Spleen (tissue), 11 donors: ENCODE measurements around the gene CCDC170. TPM values are rescaled to one million over a fixed set of nuclear protein-coding genes. Genes with fewer than 3 reads are reported as not detected.

Source experiments
- DNase-seq: peaks from one replicate; pipeline ENCODE4 v3.0.0-alpha.2; 2020
- H3K27ac ChIP-seq, 8 donors: fragments of 200-600 bp; sonication (generic) in 7 of 8; 1 replicate in 4 of 8; 2 replicates in 4 of 8; pipeline versions ENCODE4 v1.5.0 to v1.8.0; 2016 to 2021; ENCODE audit warnings: inconsistent platforms in 4 of 8, mild to moderate bottlenecking in 4 of 8, moderate library complexity in 1 of 8
- H3K27me3 ChIP-seq, 7 donors: fragments of 200-600 bp; sonication (generic) in 6 of 7; replicated peaks in 1 of 7; 1 replicate in 4 of 7; 2 replicates in 3 of 7; pipeline versions ENCODE4 v1.5.0 to v1.8.0; 2016 to 2021; ENCODE audit warnings: inconsistent platforms in 3 of 7, mild to moderate bottlenecking in 1 of 7
- H3K36me3 ChIP-seq, 6 donors: fragments of 200-600 bp; sonication (generic) in 5 of 6; 1 replicate in 4 of 6; 2 replicates in 2 of 6; pipeline versions ENCODE4 v1.5.0 to v1.8.0; 2016 to 2021; ENCODE audit warnings: inconsistent platforms in 2 of 6
- H3K4me1 ChIP-seq, 6 donors: fragments of 200-600 bp; sonication (generic) in 5 of 6; 1 replicate in 3 of 6; 2 replicates in 3 of 6; pipeline versions ENCODE4 v1.5.0 to v1.8.0; 2016 to 2021; ENCODE audit warnings: inconsistent platforms in 3 of 6
- H3K4me3 ChIP-seq, 8 donors: fragments of 200-600 bp; sonication (generic) in 7 of 8; 1 replicate in 4 of 8; 2 replicates in 4 of 8; pipeline versions ENCODE4 v1.5.0 to v1.8.0; 2016 to 2021; ENCODE audit warnings: inconsistent platforms in 4 of 8, mild to moderate bottlenecking in 4 of 8, moderate library complexity in 2 of 8
- H3K9me3 ChIP-seq, 8 donors: fragments of 200-600 bp; sonication (generic) in 7 of 8; 1 replicate in 4 of 8; 2 replicates in 4 of 8; pipeline versions ENCODE4 v1.5.0 to v1.8.0; 2016 to 2021; ENCODE audit warnings: inconsistent platforms in 4 of 8
- CTCF ChIP-seq, 11 experiments: fragments of 200-600 bp in 7 of 11; fragments of 450-650 bp in 4 of 11; sonication (generic) in 4 of 11; IDR thresholded peaks in 8 of 11; conservative IDR thresholded peaks in 3 of 11; 1 replicate in 7 of 11; 2 replicates in 4 of 11; pipeline versions ENCODE4 v1.4.0 to v1.8.0; 2016 to 2021; ENCODE audit warnings: antibody characterized with exemption in 11 of 11, inconsistent platforms in 4 of 11, mild to moderate bottlenecking in 1 of 11
- POLR2A ChIP-seq, 3 donors: fragments of 450-650 bp; IDR thresholded peaks; one replicate each; pipeline ENCODE4 v1.5.1; 2017; ENCODE audit warnings: antibody characterized with exemption in 3 of 3, mild to moderate bottlenecking in 1 of 3
- POLR2AphosphoS5 ChIP-seq, 3 donors: sonication (generic); formaldehyde crosslinking; IDR thresholded peaks; one replicate each; pipeline ENCODE4 v1.5.1; 2017; ENCODE audit warnings: antibody characterized with exemption in 3 of 3
- WGBS, 5 donors: extraction: QIAGEN DNeasy Blood & Tissue Kit in 3 of 5; methylation state at CpG; one replicate each; pipeline versions ENCODE4 v1.1.5 to v1.1.7; 2013 to 2018; 5-methylcytosine and 5-hydroxymethylcytosine counted together
- intact Hi-C: fragments of 100-400 bp; cut with DNase I; formaldehyde crosslinking; loops from one replicate; pipeline ENCODE4 v1.15.0; 2023; ENCODE audit warnings: low total_unique reads
- polyA plus RNA-seq, 3 donors: library from polyadenylated mRNA; stranded (reverse); fragments of 200-250 nt; gene quantifications; one replicate each; pipeline ENCODE4 v1.2.1, GENCODE V29; 2013
- total RNA-seq, 7 donors: library from RNA; depleted of rRNA in 3 of 7; stranded (reverse); fragments of >200 nt in 3 of 7; fragmentation: NEBNext Ultra II Directional in 4 of 7; extraction: Animal tissue kit (Norgen Biotek cat#: 25700) in 4 of 7; gene quantifications; one replicate each; pipeline versions ENCODE4 v1.1.0 to v1.2.1, GENCODE V29; 2016 to 2021
- donor health status: healthy with polysubstance abuse.
- donor health status: DM: no; HTN: no; CAD: no; lungs with moderate emphysema.
- donor health status: DM: no; HTN: no; CAD: no.
- donor health status: Bipolar disorder and iron deficiency.
- donor health status: healthy.
- donor health status: DM: no; HTN: no; CAD: no.
- donor health status: DM: yes; HTN: yes; CAD: no.

The CCDC170 gene
- total and polyA plus RNA-seq, 10 donors: 0.49 to 4.3 (median 2.2) TPM

- H3K27ac ChIP-seq: no peak overlapping the region
- TF ChIP-seq POLR2A (IDR thresholded peaks at IDR 0.05) (no peak), CTCF (IDR thresholded peaks at IDR 0.05 in 8 of 11, conservative IDR thresholded peaks at IDR 0.05 in 3 of 11) (no peak), POLR2AphosphoS5 (IDR thresholded peaks at IDR 0.05) (no peak)
- no peak for DNase-seq
- H3K4me1 ChIP-seq: peaks cover 0 to 25% (median under 1%) of the 10 kb centered on the region in 6 donors
- 93 to 97% (median 95%) methylated on average over 4 of the region's 4 CpGs for WGBS, 5 donors
- H3K9me3 ChIP-seq: no peaks in the 10 kb centered on the region
- H3K27me3 ChIP-seq: no peaks in the 10 kb centered on the region
- intact Hi-C loops: no loop called here
- no peak overlapping the region for H3K4me3 ChIP-seq
- H3K36me3 ChIP-seq: peaks cover 0 to 92% (median 32%) of the 10 kb centered on the region in 6 donors
Measured at GRCh38 chr6:151461673-151462072, 32.1 kb upstream of the CCDC170 start.

- intact Hi-C loops: loop anchor here (5.0 kb wide), 1 partner anchor 62 kb away; no protein-coding TSS in a partner anchor
- H3K4me1 ChIP-seq: peaks cover 0 to 19% (median 0%) of the 10 kb centered on the region in 6 donors
- no peak for DNase-seq
- H3K27me3 ChIP-seq: no peaks in the 10 kb centered on the region
- no peak for TF ChIP-seq POLR2A (IDR thresholded peaks at IDR 0.05)
- no peak for TF ChIP-seq CTCF (IDR thresholded peaks at IDR 0.05 in 8 of 11, conservative IDR thresholded peaks at IDR 0.05 in 3 of 11)
- no peak for TF ChIP-seq POLR2AphosphoS5 (IDR thresholded peaks at IDR 0.05)
- peaks cover 0 to 93% (median 18%) of the 10 kb centered on the region in 6 donors for H3K36me3 ChIP-seq
- no peak overlapping the region for H3K4me3 ChIP-seq
- H3K9me3 ChIP-seq: no peaks in the 10 kb centered on the region
- no peak overlapping the region for H3K27ac ChIP-seq
Measured at GRCh38 chr6:151464702-151465101, 29.1 kb upstream of the CCDC170 start.

- TF ChIP-seq POLR2A (IDR thresholded peaks at IDR 0.05): no peak
- TF ChIP-seq CTCF (IDR thresholded peaks at IDR 0.05 in 8 of 11, conservative IDR thresholded peaks at IDR 0.05 in 3 of 11): peak; percentile 36 to 81 (median 63)
- TF ChIP-seq POLR2AphosphoS5 (IDR thresholded peaks at IDR 0.05): no peak
- WGBS, 5 donors: 36 to 40% (median 38%) methylated on average over 16 of the region's 16 CpGs
- no peaks in the 10 kb centered on the region for H3K36me3 ChIP-seq
- H3K27ac ChIP-seq: no peak overlapping the region
- H3K27me3 ChIP-seq: no peaks in the 10 kb centered on the region
- H3K4me3 ChIP-seq: peak overlapping the region in 2 of 8 donors; percentile 16 to 53
- intact Hi-C loops: no loop called here
- DNase-seq: no peak
- H3K9me3 ChIP-seq: no peaks in the 10 kb centered on the region
- H3K4me1 ChIP-seq: peaks cover 0 to 16% (median 4%) of the 10 kb centered on the region in 6 donors
Measured at GRCh38 chr6:151475653-151476523, 17.9 kb upstream of the CCDC170 start.

- no peaks in the 10 kb centered on the region for H3K27me3 ChIP-seq
- H3K9me3 ChIP-seq: no peaks in the 10 kb centered on the region
- intact Hi-C loops: no loop called here
- no peaks in the 10 kb centered on the region for H3K36me3 ChIP-seq
- TF ChIP-seq POLR2AphosphoS5 (IDR thresholded peaks at IDR 0.05) (no peak), POLR2A (IDR thresholded peaks at IDR 0.05) (no peak), CTCF (IDR thresholded peaks at IDR 0.05 in 8 of 11, conservative IDR thresholded peaks at IDR 0.05 in 3 of 11) (no peak)
- no peak for DNase-seq
- peaks cover 8 to 34% (median 18%) of the 10 kb centered on the region in 6 donors for H3K4me1 ChIP-seq
- 93 to 98% (median 95%) methylated on average over 12 of the region's 12 CpGs for WGBS, 5 donors
- no peak overlapping the region for H3K4me3 ChIP-seq
- H3K27ac ChIP-seq: no peak overlapping the region
Measured at GRCh38 chr6:151477726-151478125, 16.1 kb upstream of the CCDC170 start.
